Mesothelial cell of epicardium (in vitro differentiated cells): Measurements from ENCODE around the gene ACTR2. TPM values are rescaled to one million over a fixed set of nuclear protein-coding genes. Genes with fewer than 3 reads are reported as not detected.
A peak's percentile ranks its signal among the peaks of the same experiment; 100 is the strongest.

Experiments used
- DNase-seq, 2 experiments: peaks; one replicate each; pipeline ENCODE4 v3.0.0; 2021; ENCODE audit warnings: low spot score in 2 of 2; ENCODE audit not compliant: unreplicated experiment in 2 of 2
- H3K27ac Mint-ChIP-seq: 2 replicates; pipeline ENCODE4 v1.8.0; 2021; ENCODE audit warnings: mixed read lengths
- H3K27me3 Mint-ChIP-seq: 2 replicates; pipeline ENCODE4 v1.8.0; 2021; ENCODE audit warnings: low read depth, mixed read lengths
- H3K36me3 Mint-ChIP-seq: 2 replicates; pipeline ENCODE4 v1.8.0; 2021; ENCODE audit warnings: mixed read lengths
- H3K4me1 Mint-ChIP-seq: 2 replicates; pipeline ENCODE4 v1.8.0; 2021; ENCODE audit warnings: mixed read lengths
- H3K4me3 Mint-ChIP-seq: 2 replicates; pipeline ENCODE4 v1.8.0; 2021; ENCODE audit warnings: mild to moderate bottlenecking, moderate library complexity, mixed read lengths
- H3K9me3 Mint-ChIP-seq: 2 replicates; pipeline ENCODE4 v1.8.0; 2021; ENCODE audit warnings: mixed read lengths
- CTCF ChIP-seq: fragments of 200-600 bp; sonication (generic); IDR thresholded peaks from one replicate; pipeline ENCODE4 v1.5.0; 2021; ENCODE audit warnings: antibody characterized with exemption; ENCODE audit not compliant: unreplicated experiment
- total RNA-seq: library from RNA; stranded (reverse); gene quantifications from 3 replicates; pipeline ENCODE4 v1.2.1, GENCODE V29; 2021

Gene ACTR2
- total RNA-seq, 1 donor from 2014 or later, result 171 TPM

DNA sequence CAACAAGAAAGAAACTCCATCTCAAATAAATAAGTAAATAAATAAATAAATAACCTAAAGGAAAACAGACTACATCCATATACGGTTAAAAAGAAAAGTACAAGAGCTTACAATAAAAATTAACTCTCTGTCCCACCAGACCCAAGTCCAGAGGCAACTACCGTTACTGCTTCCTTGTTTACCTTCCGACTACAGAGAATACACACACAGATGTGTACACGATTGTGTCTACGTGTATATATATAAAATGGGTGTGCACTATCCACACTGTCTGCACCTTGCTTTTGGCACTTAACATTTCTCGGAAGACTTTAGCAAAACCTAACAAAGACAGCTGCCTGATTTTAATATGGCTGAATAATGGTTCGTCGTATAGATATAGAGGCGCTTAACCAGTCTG is 69.9 kb downstream of the ACTR2 start:
- Mint-ChIP-seq H3K9me3 (no peaks in the 10 kb centered on the region), H3K27ac (no peak overlapping the region), H3K4me1 (peaks cover 26% of the 10 kb centered on the region), H3K36me3 (peaks cover 1% of the 10 kb centered on the region), H3K27me3 (no peaks in the 10 kb centered on the region), H3K4me3 (no peak overlapping the region)
- no peak for DNase-seq
- no peak for TF ChIP-seq CTCF

GRCh38 chr2:65298089-65298488 is 70.5 kb downstream of the ACTR2 start:
- Mint-ChIP-seq H3K4me1 (peaks cover 23% of the 10 kb centered on the region), H3K27me3 (no peaks in the 10 kb centered on the region)
- DNase-seq, result no peak

DNA sequence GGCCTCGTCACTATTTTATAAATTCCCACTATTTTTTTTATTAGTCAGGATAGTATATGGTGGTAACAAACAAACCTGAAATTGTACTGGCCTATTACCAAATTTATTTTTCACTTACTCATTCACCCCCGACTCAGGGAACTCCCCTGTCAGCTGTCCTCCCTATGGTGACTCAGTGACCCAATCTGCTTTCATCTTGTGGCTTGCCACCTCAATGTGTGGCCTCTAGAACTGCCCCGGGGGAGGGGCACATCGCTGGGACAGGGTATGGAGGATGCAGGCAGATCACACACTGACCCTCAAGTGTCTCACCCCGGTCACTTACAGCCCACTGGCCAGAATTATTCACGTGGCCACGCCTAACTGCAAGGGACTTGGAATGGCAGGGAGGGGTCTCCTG is 71.6 kb downstream of the ACTR2 start:
- peaks cover 6% of the 10 kb centered on the region for H3K36me3 Mint-ChIP-seq
- no peaks in the 10 kb centered on the region for H3K27me3 Mint-ChIP-seq
- H3K4me1 Mint-ChIP-seq, result peaks cover 24% of the 10 kb centered on the region
- H3K9me3 Mint-ChIP-seq, result peaks cover 5% of the 10 kb centered on the region
- no peak overlapping the region for H3K4me3 Mint-ChIP-seq
- no peak for TF ChIP-seq CTCF
- DNase-seq, result no peak
- H3K27ac Mint-ChIP-seq, result no peak overlapping the region

More at GRCh38 chr2:65298089-65298488, 70.5 kb downstream of the ACTR2 start:
- no peak for TF ChIP-seq CTCF
- peaks cover 3% of the 10 kb centered on the region for H3K9me3 Mint-ChIP-seq
- no peak overlapping the region for H3K27ac Mint-ChIP-seq
- H3K36me3 Mint-ChIP-seq, result peaks cover 4% of the 10 kb centered on the region
- H3K4me3 Mint-ChIP-seq, result no peak overlapping the region

- Mint-ChIP-seq H3K4me1 (peaks cover 19% of the 10 kb centered on the region), H3K9me3 (peaks cover 5% of the 10 kb centered on the region), H3K36me3 (peaks cover 6% of the 10 kb centered on the region), H3K4me3 (no peak overlapping the region), H3K27ac (no peak overlapping the region), H3K27me3 (no peaks in the 10 kb centered on the region)
- DNase-seq, result no peak
- no peak for TF ChIP-seq CTCF
Measured at GRCh38 chr2:65300134-65300760, 72.6 kb downstream of the ACTR2 start.

DNA sequence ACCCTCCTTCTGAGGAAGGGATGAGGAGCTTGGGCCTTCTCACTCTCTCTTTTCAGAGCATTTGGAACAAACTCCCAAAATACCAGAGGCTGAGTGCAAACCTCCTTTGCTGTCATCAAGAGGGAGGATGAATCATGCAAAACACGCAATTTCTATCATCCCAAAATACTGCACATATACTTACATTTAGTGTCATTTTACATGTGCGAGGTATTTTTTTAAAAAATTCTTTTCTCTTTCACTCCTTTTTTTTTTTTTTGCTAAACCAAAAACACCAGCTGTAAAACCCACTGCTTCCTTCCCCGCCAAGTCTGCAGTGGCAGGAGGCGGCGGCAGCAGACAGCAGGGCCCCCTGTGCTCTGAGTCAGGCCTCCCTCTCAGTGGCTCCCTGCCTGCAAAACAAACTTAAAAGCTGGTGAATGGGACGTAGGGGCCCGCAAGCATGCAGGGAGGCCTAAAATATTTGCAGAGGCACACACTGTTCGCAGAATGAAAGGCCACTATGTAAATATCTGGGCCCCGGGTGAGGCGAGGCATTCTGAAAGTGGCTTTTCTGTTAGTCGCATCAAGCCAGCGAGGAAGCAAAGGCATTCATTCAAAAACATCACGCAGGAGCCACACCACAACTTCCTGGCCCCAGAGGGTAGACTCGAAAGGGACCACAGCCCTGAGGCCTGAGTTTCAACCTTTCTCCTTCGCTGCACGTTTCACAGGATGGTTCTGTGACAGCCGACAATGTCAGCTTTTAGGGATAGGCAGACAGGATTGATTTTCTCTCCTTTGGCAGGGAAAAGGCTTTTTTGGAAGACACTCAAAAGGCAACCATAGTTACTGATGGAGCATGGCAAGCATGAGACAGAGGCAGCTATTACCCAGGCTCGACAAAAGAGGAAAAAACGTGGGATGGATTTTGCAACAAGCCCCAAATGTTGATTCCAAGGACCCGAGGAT is 73.4 kb downstream of the ACTR2 start:
- no peaks in the 10 kb centered on the region for H3K27me3 Mint-ChIP-seq
- H3K27ac Mint-ChIP-seq, result peak overlapping the region; percentile 71
- no peak for DNase-seq

More for the DNA sequence above, 73.4 kb downstream of the ACTR2 start:
- Mint-ChIP-seq H3K4me3 (no peak overlapping the region), H3K4me1 (peaks cover 19% of the 10 kb centered on the region), H3K36me3 (peaks cover 6% of the 10 kb centered on the region), H3K9me3 (peaks cover 5% of the 10 kb centered on the region)
- TF ChIP-seq CTCF, result no peak
